SK-N-DZ (cell line): ENCODE results near the gene ITIH2.

Source experiments
- DNase-seq: peaks from one replicate; pipeline ENCODE4 v3.0.0-alpha.2; 2015; ENCODE audit warnings: low spot score

ITIH2 gene

DNA sequence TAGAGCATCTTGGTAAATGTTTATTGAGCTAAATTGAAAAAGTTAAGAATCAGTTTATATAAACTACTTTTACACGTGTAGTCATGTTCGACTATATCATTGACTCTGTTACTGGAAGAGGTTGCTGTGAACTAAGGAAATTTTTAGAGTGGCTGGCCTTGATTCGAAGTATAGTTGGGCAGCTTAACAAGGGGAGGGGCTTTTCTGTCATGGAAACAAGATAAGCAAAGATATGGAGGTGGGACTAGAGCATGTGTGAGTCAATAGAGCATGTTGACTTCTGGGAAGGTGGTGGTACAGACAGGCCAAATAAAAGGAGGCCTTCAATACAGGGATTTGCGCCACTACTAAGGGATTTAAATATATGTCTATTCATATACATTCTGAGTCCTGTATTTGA lies 92.5 kb downstream of the ITIH2 start:
- DNase-seq = no peak

DNA sequence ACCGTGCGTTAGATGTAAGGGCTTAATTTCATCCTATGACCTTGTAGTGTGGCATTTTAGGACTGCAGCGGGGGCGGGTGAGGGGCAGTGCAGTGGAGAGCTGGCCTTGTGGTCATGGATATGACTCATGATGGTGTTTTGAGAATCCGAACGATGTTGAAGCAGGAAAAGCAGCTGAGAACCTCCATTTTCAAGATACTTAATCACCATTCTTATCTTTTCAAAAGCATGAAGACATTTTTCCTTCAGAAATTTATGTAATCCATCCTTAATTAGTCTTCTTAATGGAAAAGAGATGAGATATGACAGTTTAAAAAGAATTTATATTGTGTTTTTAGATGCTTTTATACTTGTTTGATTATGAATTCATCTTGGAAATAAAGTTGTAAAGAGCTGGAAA lies 94.5 kb downstream of the ITIH2 start:
- no peak for DNase-seq
